HL-60 (cell line): ENCODE results near the gene BCAS3.

ENCODE experiments used
- DNase-seq, 2 experiments: peaks; one replicate each; pipeline ENCODE4 v3.0.0-alpha.2; 2010 to 2020; ENCODE audit warnings: low read depth in 1 of 2, low spot score in 1 of 2
- H3K27ac ChIP-seq: fragments of 250-450 bp; sonication (Bioruptor Pico); replicated peaks from 2 replicates; pipeline ENCODE4 v1.5.1; 2020; ENCODE audit warnings: mild to moderate bottlenecking, moderate library complexity
- H3K27me3 ChIP-seq: fragments of 250-450 bp; sonication (Bioruptor Pico); 2 replicates; pipeline ENCODE4 v1.5.1; 2021; ENCODE audit warnings: mild to moderate bottlenecking, moderate library complexity; ENCODE audit not compliant: insufficient read depth, poor library complexity, severe bottlenecking
- H3K4me3 ChIP-seq: replicated peaks from 2 replicates; pipeline ENCODE4 v1.5.1; 2011; ENCODE audit warnings: mild to moderate bottlenecking, control low read depth, low read length; ENCODE audit not compliant: insufficient read depth
- CTCF ChIP-seq: IDR thresholded peaks from one replicate; pipeline ENCODE4 v1.5.1; 2011; ENCODE audit warnings: low read length, control low read depth, inconsistent platforms; ENCODE audit not compliant: insufficient read depth
- GABPA ChIP-seq: IDR thresholded peaks from 2 replicates; pipeline ENCODE4 v1.6.1; 2012; ENCODE audit warnings: low read depth
- POLR2AphosphoS5 ChIP-seq: IDR thresholded peaks from 2 replicates; pipeline ENCODE4 v1.6.1; 2012; ENCODE audit warnings: low read depth
- REST ChIP-seq: IDR thresholded peaks from 2 replicates; pipeline ENCODE4 v1.6.1; 2012; ENCODE audit warnings: low read depth; ENCODE audit not compliant: insufficient replicate concordance
- SPI1 ChIP-seq: IDR thresholded peaks from 2 replicates; pipeline ENCODE4 v1.6.1; 2012; ENCODE audit warnings: low read depth, mild to moderate bottlenecking, borderline replicate concordance

The BCAS3 gene

GRCh38 chr17:61010661-61011170 lies 333.1 kb downstream of the BCAS3 start:
- no peak for DNase-seq
- no peaks in the 10 kb centered on the region for H3K27me3 ChIP-seq
- no peak overlapping the region for H3K27ac ChIP-seq
- TF ChIP-seq CTCF, result no peak
- TF ChIP-seq REST, result no peak
- no peak for TF ChIP-seq SPI1
- TF ChIP-seq POLR2AphosphoS5, result no peak
- TF ChIP-seq GABPA, result no peak
- no peak overlapping the region for H3K4me3 ChIP-seq

GRCh38 chr17:61011251-61011650 lies 333.6 kb downstream of the BCAS3 start:
- TF ChIP-seq GABPA, result no peak
- TF ChIP-seq SPI1, result no peak
- TF ChIP-seq REST, result no peak
- no peak for TF ChIP-seq POLR2AphosphoS5
- no peak for TF ChIP-seq CTCF
- Histone ChIP-seq H3K27ac (no peak overlapping the region), H3K27me3 (no peaks in the 10 kb centered on the region), H3K4me3 (no peak overlapping the region)
- no peak for DNase-seq

GRCh38 chr17:61015966-61016365 lies 338.3 kb downstream of the BCAS3 start:
- Histone ChIP-seq H3K27me3 (no peaks in the 10 kb centered on the region), H3K27ac (no peak overlapping the region), H3K4me3 (no peak overlapping the region)
- no peak for DNase-seq
- TF ChIP-seq REST, result no peak
- no peak for TF ChIP-seq SPI1
- TF ChIP-seq GABPA, result no peak
- TF ChIP-seq POLR2AphosphoS5, result no peak
- TF ChIP-seq CTCF, result no peak
